Keratinocyte (primary cell): Measurements from ENCODE around the gene STXBP1. TPM values are rescaled to one million over a fixed set of nuclear protein-coding genes. Genes with fewer than 3 reads are reported as not detected.

Experiments
- DNase-seq: peaks from one replicate; pipeline ENCODE4 v3.0.0-alpha.2; 2011; ENCODE audit warnings: low read depth, missing footprints, low spot score
- FAIRE-seq: peaks from 2 replicates; lab custom pipeline; 2011; peaks lifted over from hg19 to GRCh38; lab: Jason Lieb, UNC
- H2AFZ ChIP-seq: 2 replicates; pipeline ENCODE4 v1.6.0; 2012; ENCODE audit warnings: low read length, control low read depth, inconsistent platforms; ENCODE audit not compliant: control insufficient read depth
- H3K27ac ChIP-seq: 2 replicates; pipeline ENCODE4 v1.5.1; 2011; ENCODE audit warnings: low read length; ENCODE audit not compliant: control insufficient read depth, insufficient read depth
- H3K27me3 ChIP-seq: 3 replicates; pipeline ENCODE4 v1.6.0; 2011; ENCODE audit warnings: low read length; ENCODE audit not compliant: control insufficient read depth, insufficient read depth; ENCODE audit errors: extremely low read depth
- H3K36me3 ChIP-seq, 2 experiments: 2 replicates in 1 of 2; 3 replicates in 1 of 2; pipeline ENCODE4 v1.5.1; 2011; ENCODE audit warnings: low read length in 2 of 2, mild to moderate bottlenecking in 1 of 2; ENCODE audit not compliant: control insufficient read depth in 2 of 2, insufficient read depth in 2 of 2; ENCODE audit errors: extremely low read depth in 1 of 2
- H3K4me1 ChIP-seq: 3 replicates; pipeline ENCODE4 v1.5.1; 2011; ENCODE audit warnings: low read length; ENCODE audit not compliant: control insufficient read depth, insufficient read depth; ENCODE audit errors: extremely low read depth
- H3K4me2 ChIP-seq: 3 replicates; pipeline ENCODE4 v1.6.0; 2011; ENCODE audit warnings: low read depth, low read length; ENCODE audit not compliant: control insufficient read depth, insufficient read depth; ENCODE audit errors: extremely low read depth
- H3K4me3 ChIP-seq, 3 experiments: fragments of 200-600 bp in 1 of 3; sonication (generic) in 1 of 3; 2 replicates in 2 of 3; 3 replicates in 1 of 3; pipeline ENCODE4 v1.5.1; 2011 to 2016; ENCODE audit warnings: low read length in 3 of 3, mild to moderate bottlenecking in 3 of 3, control low read depth in 2 of 3, inconsistent platforms in 1 of 3, low read depth in 1 of 3, mixed read lengths in 1 of 3, mixed run types in 1 of 3, moderate library complexity in 1 of 3; ENCODE audit not compliant: control insufficient read depth in 2 of 3, insufficient read depth in 2 of 3; ENCODE audit errors: extremely low read depth in 1 of 3
- H3K79me2 ChIP-seq: 2 replicates; pipeline ENCODE4 v1.6.0; 2012; ENCODE audit warnings: low read length; ENCODE audit not compliant: control insufficient read depth, insufficient read depth
- H3K9ac ChIP-seq: 3 replicates; pipeline ENCODE4 v1.6.0; 2011; ENCODE audit warnings: low read length; ENCODE audit not compliant: control insufficient read depth, insufficient read depth; ENCODE audit errors: extremely low read depth
- H3K9me1 ChIP-seq: 3 replicates; pipeline ENCODE4 v1.6.0; 2011; ENCODE audit warnings: low read length; ENCODE audit not compliant: control insufficient read depth, insufficient read depth; ENCODE audit errors: extremely low read depth
- H3K9me3 ChIP-seq: 2 replicates; pipeline ENCODE4 v1.5.1; 2012; ENCODE audit warnings: low read depth, low read length; ENCODE audit not compliant: control insufficient read depth
- H4K20me1 ChIP-seq: 3 replicates; pipeline ENCODE4 v1.6.0; 2011; ENCODE audit warnings: low read length; ENCODE audit not compliant: control insufficient read depth, insufficient read depth; ENCODE audit errors: extremely low read depth
- CTCF ChIP-seq, 3 experiments: IDR thresholded peaks in 1 of 3; conservative IDR thresholded peaks in 1 of 3; optimal IDR thresholded peaks in 1 of 3; 2 replicates in 2 of 3; 3 replicates in 1 of 3; pipeline versions ENCODE3 to v1.5.1; 2011; ENCODE audit warnings: low read length in 3 of 3, mild to moderate bottlenecking in 3 of 3, moderate library complexity in 2 of 3, control low read depth in 1 of 3, inconsistent platforms in 1 of 3; ENCODE audit not compliant: insufficient read depth in 2 of 3; ENCODE audit errors: extremely low read depth in 1 of 3
- EZH2 ChIP-seq: IDR thresholded peaks from one replicate; pipeline ENCODE4 v1.6.1; 2012; ENCODE audit warnings: inconsistent platforms, mild to moderate bottlenecking, low read length, moderate library complexity
- dilution Hi-C: fragments of 300-500 bp; cut with MboI; formaldehyde crosslinking; loops from one replicate; pipeline ENCODE4 v1.7.0; 2020; ENCODE audit warnings: low sequenced_read_pairs; ENCODE audit not compliant: extremely low pct_ligation_motif_present
- polyA plus RNA-seq, 5 experiments: library from polyadenylated mRNA; depleted of rRNA in 3 of 5; stranded (reverse) in 3 of 5; stranded (forward) in 1 of 5; unstranded in 1 of 5; fragments of >200 nt; gene quantifications; 1 replicate in 1 of 5; 2 replicates in 3 of 5; 3 replicates in 1 of 5; pipeline versions ENCODE4 v1.2.1 to v1.2.3, GENCODE V29; 2011 to 2012; ENCODE audit warnings: missing spikeins in 2 of 5, low read depth in 1 of 5, low replicate concordance in 1 of 5

Gene STXBP1
- polyA plus RNA-seq, 1 donor (not counting 4 experiments of a cell fraction or from before 2014, with no cell fraction given) = 17.1 TPM

DNA sequence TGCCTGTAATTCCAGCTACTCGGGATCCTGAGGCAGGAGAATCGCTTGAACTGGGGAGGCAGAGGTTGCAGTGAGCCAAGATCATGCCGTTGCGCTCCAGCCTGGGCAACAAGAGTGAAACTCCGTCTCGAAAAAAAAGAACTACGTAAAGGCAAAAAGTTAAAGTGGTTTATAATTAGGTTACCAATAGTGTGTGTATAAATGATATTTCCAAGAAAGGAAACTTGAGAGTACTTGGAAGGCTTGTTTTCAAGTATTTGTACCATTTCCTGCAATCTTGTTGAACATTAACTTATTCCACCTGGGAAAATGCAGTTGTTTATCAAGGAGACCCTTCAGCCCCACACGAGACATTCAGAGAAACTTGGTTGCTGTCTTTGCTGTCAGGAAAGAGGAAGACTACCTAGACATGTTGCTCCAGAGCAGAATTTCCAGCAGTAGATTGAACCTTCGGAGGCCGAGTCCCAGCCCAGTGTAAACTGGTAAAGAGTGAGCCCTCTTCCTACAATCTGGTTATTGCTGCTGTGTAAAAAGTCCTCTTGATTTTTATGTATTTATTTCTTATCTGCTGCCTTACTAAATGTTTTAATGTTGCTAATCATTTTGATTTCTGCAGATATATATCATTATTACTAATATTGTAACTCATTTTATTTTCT, 30.1 kb downstream of the STXBP1 start:
- peaks cover 4% of the 10 kb centered on the region for H3K4me1 ChIP-seq
- H3K36me3 ChIP-seq = no peaks in the 10 kb centered on the region
- no peaks in the 10 kb centered on the region for H4K20me1 ChIP-seq
- no peak overlapping the region for H3K9ac ChIP-seq
- no peaks in the 10 kb centered on the region for H3K9me3 ChIP-seq
- H3K27me3 ChIP-seq = no peaks in the 10 kb centered on the region
- H3K79me2 ChIP-seq = peaks cover 9% of the 10 kb centered on the region
- TF ChIP-seq CTCF (optimal IDR thresholded peaks at IDR 0.05 in 1 of 3, IDR thresholded peaks at IDR 0.05 in 1 of 3, conservative IDR thresholded peaks at IDR 0.05 in 1 of 3; ENCODE audit: extremely low read depth in 1 of 3, insufficient read depth in 2 of 3, low read length in 3 of 3) (no peak), EZH2 (no peak)
- dilution Hi-C loops = no loop called here
- peaks cover 3% of the 10 kb centered on the region for H3K9me1 ChIP-seq
- DNase-seq (no peak), FAIRE-seq (no peak)
- no peak overlapping the region for H3K4me3 ChIP-seq
- no peak overlapping the region for H3K27ac ChIP-seq
- H2AFZ ChIP-seq = no peak overlapping the region
- H3K4me2 ChIP-seq = no peak overlapping the region

GRCh38 chr9:127644146-127644827, 32.2 kb downstream of the STXBP1 start:
- H4K20me1 ChIP-seq = no peaks in the 10 kb centered on the region
- no peaks in the 10 kb centered on the region for H3K4me1 ChIP-seq
- no peak overlapping the region for H3K4me2 ChIP-seq
- no peak overlapping the region for H3K4me3 ChIP-seq
- FAIRE-seq = no peak
- no peak overlapping the region for H3K9ac ChIP-seq
- no peak for DNase-seq
- no peaks in the 10 kb centered on the region for H3K27me3 ChIP-seq
- no peak overlapping the region for H2AFZ ChIP-seq
- no peak overlapping the region for H3K27ac ChIP-seq
- peaks cover 6% of the 10 kb centered on the region for H3K79me2 ChIP-seq
- H3K36me3 ChIP-seq = no peaks in the 10 kb centered on the region
- no peaks in the 10 kb centered on the region for H3K9me3 ChIP-seq
- TF ChIP-seq EZH2 = no peak
- TF ChIP-seq CTCF (optimal IDR thresholded peaks at IDR 0.05 in 1 of 3, IDR thresholded peaks at IDR 0.05 in 1 of 3, conservative IDR thresholded peaks at IDR 0.05 in 1 of 3; ENCODE audit: extremely low read depth in 1 of 3, insufficient read depth in 2 of 3, low read length in 3 of 3) = no peak
- H3K9me1 ChIP-seq = peaks cover 3% of the 10 kb centered on the region
- dilution Hi-C loops = no loop called here
